GM12878 (cell line): ENCODE measurements around the gene KCNK13.

Experiments
- CBX3 ChIP-seq: fragments of 200-600 bp; sonication (generic); IDR thresholded peaks from 2 replicates; pipeline ENCODE4 v1.6.1; 2016; ENCODE audit warnings: low read depth, borderline replicate concordance
- CHD2 ChIP-seq: IDR thresholded peaks from 2 replicates; pipeline ENCODE4 v1.6.1; 2011; ENCODE audit warnings: low read depth, low read length, improper control_type of control experiment, borderline replicate concordance
- CHD4 ChIP-seq: fragments of 200-600 bp; sonication (generic); IDR thresholded peaks from 2 replicates; pipeline ENCODE4 v1.6.1; 2016; ENCODE audit warnings: mild to moderate bottlenecking
- CREB1 ChIP-seq: IDR thresholded peaks from 2 replicates; pipeline ENCODE4 v1.6.1; 2012; ENCODE audit warnings: low read depth, mild to moderate bottlenecking, inconsistent platforms
- CTCF ChIP-seq, 3 experiments: IDR thresholded peaks in 2 of 3; conservative IDR thresholded peaks in 1 of 3; 2 replicates each; pipeline ENCODE4 v1.5.1; 2011; ENCODE audit warnings: low read depth in 3 of 3, low read length in 3 of 3, mild to moderate bottlenecking in 3 of 3, control low read depth in 2 of 3, moderate library complexity in 2 of 3, inconsistent platforms in 1 of 3, mixed read lengths in 1 of 3; ENCODE audit not compliant: control insufficient read depth in 2 of 3, insufficient read depth in 1 of 3; ENCODE audit errors: extremely low read depth in 1 of 3
- HDAC6 ChIP-seq: fragments of 200-600 bp; sonication (generic); IDR thresholded peaks from one replicate; pipeline ENCODE4 v1.8.0; 2017; ENCODE audit warnings: antibody characterized with exemption; ENCODE audit not compliant: unreplicated experiment
- NFIC ChIP-seq: IDR thresholded peaks from 2 replicates; pipeline ENCODE4 v1.6.1; 2012; ENCODE audit warnings: low read depth, mild to moderate bottlenecking, inconsistent platforms, low read length, moderate library complexity
- TARDBP ChIP-seq: IDR thresholded peaks from 2 replicates; pipeline ENCODE4 v1.6.1; 2016; ENCODE audit warnings: borderline replicate concordance
- USF1 ChIP-seq: IDR thresholded peaks from 2 replicates; pipeline ENCODE4 v1.6.1; 2011; ENCODE audit warnings: borderline replicate concordance, low read depth, mild to moderate bottlenecking, moderate library complexity, mixed read lengths, low read length; ENCODE audit not compliant: insufficient read depth; ENCODE audit errors: extremely low read length

GRCh38 chr14:90027842-90028241, 34.0 kb upstream of the KCNK13 start:
- TF ChIP-seq CHD2 (no peak), NFIC (no peak), CTCF (IDR thresholded peaks at IDR 0.05 in 2 of 3, conservative IDR thresholded peaks at IDR 0.05 in 1 of 3; ENCODE audit: control insufficient read depth in 2 of 3, extremely low read depth in 1 of 3, insufficient read depth in 1 of 3, low read depth in 3 of 3, low read length in 3 of 3) (no peak), TARDBP (no peak), CREB1 (no peak), CHD4 (no peak), CBX3 (no peak), USF1 (no peak), HDAC6 (no peak)
